ENCODE results near the gene KCNIP1.
"Not testable (repeated sequence)": the region's sequence is repeated elsewhere in the genome, so short reads cannot be mapped to it uniquely, and the experiment has no call there.

Gene KCNIP1

GRCh38 chr5:170750791-170751190, 247.0 kb downstream of the KCNIP1 start:
- no peak for TF ChIP-seq JUND (IDR thresholded peaks at IDR 0.05; ENCODE audit: low read depth)
- in situ Hi-C loops (cut with HindIII; ENCODE audit: low pct_unique_long_range_greater_than_20kb, low sequenced_read_pairs) = no loop called here
- no peak for DNase-seq (ENCODE audit: low read depth in 1 of 2, low spot score in 1 of 2)

DNA sequence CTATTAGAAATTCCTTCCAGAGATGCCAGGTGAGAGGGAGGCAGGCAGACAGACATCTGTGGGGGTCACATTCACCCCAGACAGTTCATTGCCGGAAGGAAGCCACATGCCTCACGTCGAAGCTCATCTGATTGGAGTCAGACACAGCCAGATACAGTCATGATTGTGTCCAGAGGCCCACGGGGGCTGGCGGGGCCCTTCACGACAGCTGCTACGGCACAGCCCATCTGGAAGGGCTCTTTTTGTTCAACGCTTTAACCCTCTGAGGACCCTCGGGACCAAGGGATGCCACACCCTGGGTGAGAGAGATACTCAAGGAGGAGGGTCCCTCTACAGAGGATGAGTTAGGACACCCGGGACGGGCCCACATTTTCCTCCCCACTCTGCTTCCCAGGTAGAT, 247.8 kb downstream of the KCNIP1 start:
- in situ Hi-C loops (cut with HindIII; ENCODE audit: low pct_unique_long_range_greater_than_20kb, low sequenced_read_pairs) = no loop called here
- TF ChIP-seq JUND (IDR thresholded peaks at IDR 0.05; ENCODE audit: low read depth) = no peak
- DNase-seq (ENCODE audit: low read depth in 1 of 2, low spot score in 1 of 2) = no peak

- in situ Hi-C loops (cut with HindIII; ENCODE audit: low pct_unique_long_range_greater_than_20kb, low sequenced_read_pairs) = no loop called here
- no peak for DNase-seq (ENCODE audit: low read depth in 1 of 2, low spot score in 1 of 2)
- no peak for TF ChIP-seq JUND (IDR thresholded peaks at IDR 0.05; ENCODE audit: low read depth)
These were observed 248.7 kb downstream of the KCNIP1 start for GRCh38 chr5:170752257-170753215.

GRCh38 chr5:170753311-170753710, 249.5 kb downstream of the KCNIP1 start:
- TF ChIP-seq JUND (IDR thresholded peaks at IDR 0.05; ENCODE audit: low read depth) = no peak
- peak in 1 of 2 experiments; percentile 60 for DNase-seq (ENCODE audit: low read depth in 1 of 2, low spot score in 1 of 2)
- in situ Hi-C loops (cut with HindIII; ENCODE audit: low pct_unique_long_range_greater_than_20kb, low sequenced_read_pairs) = no loop called here

DNA sequence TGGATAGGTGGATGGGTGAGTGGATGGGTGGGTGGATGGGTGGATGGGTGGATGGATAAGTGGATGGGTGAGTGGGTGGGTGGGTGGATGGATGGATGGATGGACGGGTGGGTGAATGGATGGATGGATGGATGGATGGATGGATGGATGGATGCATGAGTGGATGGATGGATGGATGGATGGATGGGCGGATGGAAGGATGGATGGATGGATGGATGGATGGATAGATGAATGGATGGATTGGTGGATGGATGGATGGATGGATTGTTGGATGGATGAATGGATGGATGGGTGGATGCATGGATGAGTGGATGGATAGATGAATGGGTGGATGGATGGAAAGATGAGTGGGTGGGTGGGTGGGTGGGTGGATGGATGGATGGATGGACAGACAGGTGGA, 250.7 kb downstream of the KCNIP1 start:
- in situ Hi-C loops (cut with HindIII; ENCODE audit: low pct_unique_long_range_greater_than_20kb, low sequenced_read_pairs); DNase-seq (ENCODE audit: low read depth in 1 of 2, low spot score in 1 of 2): not testable (repeated sequence)

DNA sequence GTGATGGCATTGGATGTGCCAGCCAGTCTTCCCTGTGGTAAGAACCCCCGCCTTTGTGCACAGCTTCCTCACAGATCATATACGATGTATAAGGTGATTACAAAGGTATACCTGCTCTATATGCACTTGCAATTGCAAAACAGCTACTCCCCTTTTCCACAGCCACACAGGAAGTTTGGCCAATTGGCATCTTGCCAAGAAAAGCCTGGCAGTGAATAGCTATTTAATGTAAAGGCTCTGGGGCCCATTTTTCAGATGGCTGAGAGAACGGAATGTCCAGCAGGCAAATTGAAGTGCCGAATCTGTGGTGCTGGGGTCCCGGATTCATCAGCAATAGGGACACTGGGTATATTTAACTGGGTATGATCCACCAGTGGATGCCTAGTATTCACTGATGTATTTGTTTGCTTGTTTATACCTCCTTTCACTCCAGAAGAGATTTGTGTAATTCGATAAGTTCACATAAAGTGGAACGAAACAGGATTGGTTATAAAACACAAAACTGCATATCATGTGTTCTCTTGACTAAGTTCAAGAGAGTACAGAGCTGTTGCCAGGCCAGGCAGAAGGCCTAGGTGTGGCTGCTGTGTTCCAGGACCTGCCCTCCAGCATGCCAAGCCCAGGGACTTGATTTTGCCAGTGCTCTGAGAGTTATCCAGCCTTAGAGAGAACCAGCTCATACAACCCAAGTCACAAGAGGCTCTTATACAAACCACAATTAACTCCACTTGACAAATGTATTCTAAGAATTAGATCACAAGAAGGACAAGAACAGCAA, 252.0 kb downstream of the KCNIP1 start:
- DNase-seq (ENCODE audit: low read depth in 1 of 2, low spot score in 1 of 2) = peak in 1 of 2 experiments; percentile 68
- in situ Hi-C loops (cut with HindIII; ENCODE audit: low pct_unique_long_range_greater_than_20kb, low sequenced_read_pairs) = no loop called here
- TF ChIP-seq JUND (IDR thresholded peaks at IDR 0.05; ENCODE audit: low read depth) = no peak

DNA sequence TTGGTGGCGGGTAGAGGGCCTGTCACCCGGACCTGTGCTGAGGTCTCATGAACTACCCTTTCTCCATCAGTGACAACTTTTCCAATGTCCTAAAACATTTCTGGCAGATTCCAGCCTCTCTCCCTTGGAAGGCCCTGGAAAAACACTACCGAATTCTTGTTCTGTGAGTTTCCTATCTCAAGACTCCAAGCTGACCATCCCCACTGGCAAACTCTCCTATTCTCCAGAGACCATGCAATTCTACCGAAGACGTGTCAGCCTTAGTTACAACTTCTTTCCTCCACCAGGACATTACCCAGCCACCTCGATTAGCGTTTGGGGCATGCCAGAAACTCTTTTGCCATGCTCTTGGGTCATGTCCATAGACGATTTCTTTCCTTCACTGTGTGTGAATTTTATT, 252.9 kb downstream of the KCNIP1 start:
- TF ChIP-seq JUND (IDR thresholded peaks at IDR 0.05; ENCODE audit: low read depth) = no peak
- no peak for DNase-seq (ENCODE audit: low read depth in 1 of 2, low spot score in 1 of 2)
- in situ Hi-C loops (cut with HindIII; ENCODE audit: low pct_unique_long_range_greater_than_20kb, low sequenced_read_pairs) = no loop called here

- no peak for DNase-seq (ENCODE audit: low read depth in 1 of 2, low spot score in 1 of 2)
- TF ChIP-seq JUND (IDR thresholded peaks at IDR 0.05; ENCODE audit: low read depth) = no peak
- in situ Hi-C loops (cut with HindIII; ENCODE audit: low pct_unique_long_range_greater_than_20kb, low sequenced_read_pairs) = no loop called here
These were observed 253.4 kb downstream of the KCNIP1 start for GRCh38 chr5:170757182-170757601.

- DNase-seq (ENCODE audit: low read depth in 1 of 2, low spot score in 1 of 2) = no peak
- in situ Hi-C loops (cut with HindIII; ENCODE audit: low pct_unique_long_range_greater_than_20kb, low sequenced_read_pairs) = no loop called here
- TF ChIP-seq JUND (IDR thresholded peaks at IDR 0.05; ENCODE audit: low read depth) = no peak
These were observed 253.8 kb downstream of the KCNIP1 start for GRCh38 chr5:170757669-170758068.

GRCh38 chr5:170758481-170758880, 254.7 kb downstream of the KCNIP1 start:
- no peak for TF ChIP-seq JUND (IDR thresholded peaks at IDR 0.05; ENCODE audit: low read depth)
- in situ Hi-C loops (cut with HindIII; ENCODE audit: low pct_unique_long_range_greater_than_20kb, low sequenced_read_pairs) = no loop called here
- DNase-seq (ENCODE audit: low read depth in 1 of 2, low spot score in 1 of 2) = no peak

DNA sequence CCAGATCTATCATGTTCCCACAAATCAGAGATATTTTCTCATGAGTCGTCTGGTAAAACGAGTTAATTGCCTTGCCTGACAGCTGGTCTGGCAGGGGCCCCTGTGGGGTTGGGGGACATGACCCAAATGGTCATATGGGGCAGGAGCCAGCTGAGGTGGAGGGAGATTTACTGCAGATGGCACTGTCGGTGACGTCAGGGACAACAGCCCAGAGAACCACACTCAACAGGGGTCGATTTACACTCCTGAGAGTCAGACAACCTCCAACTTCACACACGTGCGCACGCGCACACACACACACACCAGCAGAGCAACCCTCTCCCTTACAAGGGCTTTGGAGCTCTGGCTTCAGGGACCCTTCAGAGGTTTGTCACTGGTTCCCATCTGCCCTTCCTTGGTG, 256.3 kb downstream of the KCNIP1 start:
- DNase-seq (ENCODE audit: low read depth in 1 of 2, low spot score in 1 of 2) = no peak
- in situ Hi-C loops (cut with HindIII; ENCODE audit: low pct_unique_long_range_greater_than_20kb, low sequenced_read_pairs) = no loop called here
- TF ChIP-seq JUND (IDR thresholded peaks at IDR 0.05; ENCODE audit: low read depth) = no peak

GRCh38 chr5:170761048-170761707, 257.4 kb downstream of the KCNIP1 start:
- no peak for TF ChIP-seq JUND (IDR thresholded peaks at IDR 0.05; ENCODE audit: low read depth)
- in situ Hi-C loops (cut with HindIII; ENCODE audit: low pct_unique_long_range_greater_than_20kb, low sequenced_read_pairs) = no loop called here
- no peak for DNase-seq (ENCODE audit: low read depth in 1 of 2, low spot score in 1 of 2)

GRCh38 chr5:170761708-170762066, 257.9 kb downstream of the KCNIP1 start:
- in situ Hi-C loops (cut with HindIII; ENCODE audit: low pct_unique_long_range_greater_than_20kb, low sequenced_read_pairs) = no loop called here
- TF ChIP-seq JUND (IDR thresholded peaks at IDR 0.05; ENCODE audit: low read depth) = no peak
- DNase-seq (ENCODE audit: low read depth in 1 of 2, low spot score in 1 of 2) = no peak

DNA sequence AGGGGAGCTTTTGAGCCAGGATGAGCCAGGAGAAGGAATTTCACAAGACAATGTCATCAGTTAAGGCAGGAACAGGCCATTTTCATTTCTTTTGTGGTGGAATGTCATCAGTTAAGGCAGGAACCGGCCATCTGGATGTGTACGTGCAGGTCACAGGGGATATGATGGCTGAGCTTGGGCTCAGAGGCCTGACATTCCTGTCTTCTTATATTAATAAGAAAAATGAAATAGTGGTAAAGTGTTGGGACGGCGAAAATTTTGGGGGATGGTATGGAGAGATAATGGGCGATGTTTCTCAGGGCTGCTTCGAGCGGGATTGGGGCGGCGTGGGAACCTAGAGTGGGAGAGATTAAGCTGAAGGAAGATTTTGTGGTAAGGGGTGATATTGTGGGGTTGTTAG, 258.5 kb downstream of the KCNIP1 start:
- in situ Hi-C loops (cut with HindIII; ENCODE audit: low pct_unique_long_range_greater_than_20kb, low sequenced_read_pairs); DNase-seq (ENCODE audit: low read depth in 1 of 2, low spot score in 1 of 2): not testable (repeated sequence)

DNA sequence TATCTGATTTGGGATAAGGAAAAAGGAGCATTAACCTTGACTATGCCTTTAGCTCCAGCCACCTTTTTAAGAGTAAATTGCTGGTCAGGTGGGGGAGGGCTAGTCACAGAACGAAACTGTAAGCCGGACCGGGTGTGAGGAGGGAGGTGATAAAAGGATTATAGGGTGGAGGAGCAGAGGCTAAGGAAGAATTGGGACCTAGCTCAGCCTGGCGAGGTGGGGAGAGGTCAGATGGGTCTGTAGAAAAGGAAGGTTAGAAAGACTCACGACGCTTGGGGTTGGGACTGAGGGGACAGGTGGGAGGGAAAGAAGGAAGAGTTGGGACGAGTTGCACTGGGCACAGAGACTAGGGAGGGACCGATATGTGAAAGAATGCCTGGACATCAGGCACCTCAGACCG, 262.0 kb downstream of the KCNIP1 start:
- in situ Hi-C loops (cut with HindIII; ENCODE audit: low pct_unique_long_range_greater_than_20kb, low sequenced_read_pairs); DNase-seq (ENCODE audit: low read depth in 1 of 2, low spot score in 1 of 2): not testable (repeated sequence)

All from T47D (cell line).